ENCODE data around the gene TBX21. TPM values are rescaled to one million over a fixed set of nuclear protein-coding genes. Genes with fewer than 3 reads are reported as not detected.

Gene TBX21
- total and polyA plus RNA-seq, 2 of the 4 experiments (the other 2 are of a cell fraction) = not detected

GRCh38 chr17:47697906-47698711, 34.9 kb upstream of the TBX21 start (continued):
- TF ChIP-seq MXI1 (IDR thresholded peaks at IDR 0.05; ENCODE audit: borderline replicate concordance, low read depth, low read length) = no peak

- Histone ChIP-seq H3K4me1 (ENCODE audit: control insufficient read depth, insufficient read depth, low read length) (peaks cover 6% of the 10 kb centered on the region), H4K8ac (ENCODE audit: low read depth in 2 of 2, low read length in 2 of 2) (no peak overlapping the region), H3K18ac (ENCODE audit: low read depth, low read length) (no peak overlapping the region), H2AFZ (replicated peaks; ENCODE audit: low read length, poor library complexity) (peak overlapping the region; percentile 37), H3K9ac (ENCODE audit: low read depth, low read length) (no peak overlapping the region), H2BK5ac (ENCODE audit: low read depth, low read length, poor library complexity, severe bottlenecking) (no peak overlapping the region), H3K56ac (ENCODE audit: extremely low read depth, insufficient read depth, low read length) (no peak overlapping the region), H3K4me3 (ENCODE audit: insufficient read depth, low read depth, low read length) (no peak overlapping the region), H3K27me3 (ENCODE audit: control insufficient read depth, insufficient read depth, low read length) (no peaks in the 10 kb centered on the region), H2AK9ac (replicated peaks; ENCODE audit: low read depth, low read length, poor library complexity) (no peak overlapping the region), H2BK120ac (ENCODE audit: low read depth, low read length) (no peak overlapping the region), H4K5ac (ENCODE audit: low read depth, low read length) (no peak overlapping the region), H3K9me3 (ENCODE audit: control insufficient read depth, insufficient read depth, low read length) (no peaks in the 10 kb centered on the region), H4K91ac (ENCODE audit: insufficient read depth, low read depth, low read length) (no peak overlapping the region), H3K4me2 (ENCODE audit: low read depth, low read length) (no peak overlapping the region), H3K14ac (replicated peaks; ENCODE audit: low read depth, low read length) (no peak overlapping the region), H3K9me1 (ENCODE audit: insufficient read depth, low read length) (0 out of 2 replicates have a peak, but pooled peaks cover 3% of the 10 kb centered on the region), H2BK15ac (ENCODE audit: low read depth, low read length) (no peak overlapping the region), H3K23ac (ENCODE audit: low read depth, low read length) (no peak overlapping the region), H3K79me1 (ENCODE audit: low read depth in 1 of 2, low read length in 2 of 2) (peaks cover 5 to 6% of the 10 kb centered on the region in 2 experiments; a peak in 2 of 4 replicates), H3K4ac (ENCODE audit: low read depth, low read length) (no peak overlapping the region), H2AK5ac (ENCODE audit: low read depth, low read length) (no peak overlapping the region), H3K36me3 (ENCODE audit: control insufficient read depth, insufficient read depth, low read length) (peaks cover 25% of the 10 kb centered on the region; the same call in 1 of the 2 replicates), H4K20me1 (ENCODE audit: insufficient read depth, low read length) (peaks cover 13% of the 10 kb centered on the region; the same call in 1 of the 2 replicates), H3K27ac (ENCODE audit: insufficient read depth, low read length) (no peak overlapping the region), H2BK20ac (ENCODE audit: low read depth, low read length) (no peak overlapping the region)
- in situ Hi-C loops (cut with MboI; ENCODE audit: low sequenced_read_pairs) (no loop called here), dilution Hi-C loops (cut with HindIII; ENCODE audit: low sequenced_read_pairs, unreplicated experiment) (no loop called here), intact Hi-C loops (cut with micrococcal nuclease) (loop anchor here (2.0 kb wide), 2 partner anchors 90 to 192 kb away; no protein-coding TSS in a partner anchor)
- ATAC-seq (ENCODE audit: low read depth) (peak; percentile 42), DNase-seq (peak; percentile 29)
- POLR2A ChIA-PET (ENCODE audit: unreplicated experiment) = no interaction called here
- TF ChIP-seq BHLHE40 (IDR thresholded peaks at IDR 0.05; ENCODE audit: low read depth, low read length) = no peak
- TF ChIP-seq CTCF (conservative IDR thresholded peaks at IDR 0.05; ENCODE audit: low read depth, low read length) = peak; percentile 76
- TF ChIP-seq SMC3 (IDR thresholded peaks at IDR 0.05; ENCODE audit: low read depth, low read length) = peak; percentile 67
- peak; percentile 69 for TF ChIP-seq RAD21 (IDR thresholded peaks at IDR 0.05; ENCODE audit: low read length)
- WGBS, 2 experiments (ENCODE audit: extremely low coverage in 2 of 2, insufficient read length in 1 of 2) = 34% methylated on average over 6 of the region's 25 CpGs; no CpG with 5 or more reads in 1 of the 2 experiments
- no TSS peak for BruUV-seq (replicated peaks)
- CTCF ChIA-PET = interaction anchor here (0.6 to 1.2 kb wide), 4 partner anchors 9 to 75 kb away, joined by 3 to 5 read pairs (median 3); no protein-coding TSS in a partner anchor
These were observed 34.1 kb upstream of the TBX21 start for GRCh38 chr17:47698749-47699535.

All from IMR-90 (cell line).